ENCODE data around the gene OR9G4.

Gene OR9G4

GRCh38 chr11:56698795-56699194, 49.7 kb downstream of the OR9G4 start, which contains the start of gene OR9G1:
TSS of gene OR9G1 (plus strand) at chr11:56699095. CDS start at chr11:56700388, 1,293 bp downstream.
- TF ChIP-seq MYC (IDR thresholded peaks at IDR 0.05; ENCODE audit: low read depth, low read length) (no peak), MAX (IDR thresholded peaks at IDR 0.05; ENCODE audit: low read depth, low read length) (no peak), POLR2A (IDR thresholded peaks at IDR 0.05; ENCODE audit: extremely low read depth, insufficient read length) (no peak), CTCF (IDR thresholded peaks at IDR 0.05; ENCODE audit: low read depth, low read length) (no peak)
- H3K4me3 ChIP-seq (ENCODE audit: low read depth, low read length), result no peak within 1 kb of the TSS
- DNase-seq (ENCODE audit: low read depth), result no peak

GRCh38 chr11:56693428-56693827, 55.1 kb downstream of the OR9G4 start:
- TF ChIP-seq MAX (IDR thresholded peaks at IDR 0.05; ENCODE audit: low read depth, low read length), result no peak
- no peak for TF ChIP-seq CTCF (IDR thresholded peaks at IDR 0.05; ENCODE audit: low read depth, low read length)
- no peak for TF ChIP-seq MYC (IDR thresholded peaks at IDR 0.05; ENCODE audit: low read depth, low read length)
- TF ChIP-seq POLR2A (IDR thresholded peaks at IDR 0.05; ENCODE audit: extremely low read depth, insufficient read length), result no peak
- H3K4me3 ChIP-seq (ENCODE audit: low read depth, low read length), result no peak overlapping the region
- DNase-seq (ENCODE audit: low read depth), result no peak
